ENCODE results near the gene CGRRF1. TPM values are rescaled to one million over a fixed set of nuclear protein-coding genes. Genes with fewer than 3 reads are reported as not detected.

Gene CGRRF1
- total and polyA plus RNA-seq, 2 of the 13 experiments (the other 11 are each of a cell fraction or from before 2014, with no cell fraction given): 16.8 to 18.2 TPM

DNA sequence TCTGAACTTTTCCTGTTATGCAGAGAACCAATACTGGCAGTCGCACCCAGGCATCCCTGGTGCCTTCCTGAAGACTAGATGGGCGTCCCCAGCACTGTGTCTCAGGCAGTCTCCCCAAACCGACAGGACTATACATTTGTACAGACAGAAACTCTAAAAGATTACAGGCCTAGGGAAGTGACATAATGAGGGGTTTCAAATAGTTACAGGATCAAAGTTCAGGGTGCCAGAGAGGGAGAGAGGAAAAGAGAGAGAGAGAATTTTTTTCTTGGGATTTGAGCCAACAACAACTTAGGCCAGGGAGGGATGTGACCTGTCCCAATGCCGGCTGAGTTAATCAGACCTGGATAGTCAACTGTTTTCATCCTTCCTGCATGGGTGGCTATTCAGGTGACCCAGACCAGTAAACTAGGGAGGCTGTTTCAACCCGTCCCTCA, 11.6 kb upstream of the CGRRF1 start (continued):
- TF ChIP-seq, protein P1, sequence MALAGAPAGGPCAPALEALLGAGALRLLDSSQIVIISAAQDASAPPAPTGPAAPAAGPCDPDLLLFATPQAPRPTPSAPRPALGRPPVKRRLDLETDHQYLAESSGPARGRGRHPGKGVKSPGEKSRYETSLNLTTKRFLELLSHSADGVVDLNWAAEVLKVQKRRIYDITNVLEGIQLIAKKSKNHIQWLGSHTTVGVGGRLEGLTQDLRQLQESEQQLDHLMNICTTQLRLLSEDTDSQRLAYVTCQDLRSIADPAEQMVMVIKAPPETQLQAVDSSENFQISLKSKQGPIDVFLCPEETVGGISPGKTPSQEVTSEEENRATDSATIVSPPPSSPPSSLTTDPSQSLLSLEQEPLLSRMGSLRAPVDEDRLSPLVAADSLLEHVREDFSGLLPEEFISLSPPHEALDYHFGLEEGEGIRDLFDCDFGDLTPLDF (CRISPR knock-in tag; IDR thresholded peaks at IDR 0.05): no peak
- TF ChIP-seq ZEB1 (IDR thresholded peaks at IDR 0.05; ENCODE audit: insufficient replicate concordance, low read depth) (peak; percentile 75), PCBP2 (optimal IDR thresholded peaks at IDR 0.05; ENCODE audit: low read depth, low read length, poor library complexity, severe bottlenecking) (no peak), NR2F1 (CRISPR knock-in tag; IDR thresholded peaks at IDR 0.05) (no peak), RFX3 (CRISPR knock-in tag; IDR thresholded peaks at IDR 0.05) (no peak), SMAD1 (CRISPR knock-in tag; IDR thresholded peaks at IDR 0.05; ENCODE audit: borderline replicate concordance, low read depth) (no peak), ZNF232 (CRISPR knock-in tag; IDR thresholded peaks at IDR 0.05; ENCODE audit: borderline replicate concordance) (no peak), ZFP36L2 (CRISPR knock-in tag; IDR thresholded peaks at IDR 0.05) (no peak), ZNF317 (CRISPR knock-in tag; IDR thresholded peaks at IDR 0.05) (no peak), GPN1 (CRISPR knock-in tag; IDR thresholded peaks at IDR 0.05; ENCODE audit: borderline replicate concordance) (no peak), HOXA9 (CRISPR knock-in tag; IDR thresholded peaks at IDR 0.05; ENCODE audit: borderline replicate concordance) (no peak), RFX5 (IDR thresholded peaks at IDR 0.05; ENCODE audit: low read depth, low read length) (no peak), ZNF552 (CRISPR knock-in tag; IDR thresholded peaks at IDR 0.05; ENCODE audit: borderline replicate concordance) (no peak), MAFF (IDR thresholded peaks at IDR 0.05; ENCODE audit: low read depth, low read length) (no peak), CHD4 (IDR thresholded peaks at IDR 0.05; ENCODE audit: borderline replicate concordance, low read length) (no peak), ZNF616 (CRISPR knock-in tag; IDR thresholded peaks at IDR 0.05; ENCODE audit: low read depth) (no peak), ATM (IDR thresholded peaks at IDR 0.05; ENCODE audit: borderline replicate concordance) (no peak), ZNF331 (CRISPR knock-in tag; IDR thresholded peaks at IDR 0.05) (peak; percentile 20; the same call in 1 of the 2 replicates), SOX5 (CRISPR knock-in tag; IDR thresholded peaks at IDR 0.05; ENCODE audit: borderline replicate concordance) (peak; percentile 71; the same call in 1 of the 2 replicates), HDAC6 (IDR thresholded peaks at IDR 0.05; ENCODE audit: low read depth, low read length) (no peak)
- TF ChIP-seq, protein P2, sequence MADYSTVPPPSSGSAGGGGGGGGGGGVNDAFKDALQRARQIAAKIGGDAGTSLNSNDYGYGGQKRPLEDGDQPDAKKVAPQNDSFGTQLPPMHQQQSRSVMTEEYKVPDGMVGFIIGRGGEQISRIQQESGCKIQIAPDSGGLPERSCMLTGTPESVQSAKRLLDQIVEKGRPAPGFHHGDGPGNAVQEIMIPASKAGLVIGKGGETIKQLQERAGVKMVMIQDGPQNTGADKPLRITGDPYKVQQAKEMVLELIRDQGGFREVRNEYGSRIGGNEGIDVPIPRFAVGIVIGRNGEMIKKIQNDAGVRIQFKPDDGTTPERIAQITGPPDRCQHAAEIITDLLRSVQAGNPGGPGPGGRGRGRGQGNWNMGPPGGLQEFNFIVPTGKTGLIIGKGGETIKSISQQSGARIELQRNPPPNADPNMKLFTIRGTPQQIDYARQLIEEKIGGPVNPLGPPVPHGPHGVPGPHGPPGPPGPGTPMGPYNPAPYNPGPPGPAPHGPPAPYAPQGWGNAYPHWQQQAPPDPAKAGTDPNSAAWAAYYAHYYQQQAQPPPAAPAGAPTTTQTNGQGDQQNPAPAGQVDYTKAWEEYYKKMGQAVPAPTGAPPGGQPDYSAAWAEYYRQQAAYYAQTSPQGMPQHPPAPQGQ (CRISPR knock-in tag; IDR thresholded peaks at IDR 0.05; ENCODE audit: borderline replicate concordance): no peak
- TF ChIP-seq, protein P3, sequence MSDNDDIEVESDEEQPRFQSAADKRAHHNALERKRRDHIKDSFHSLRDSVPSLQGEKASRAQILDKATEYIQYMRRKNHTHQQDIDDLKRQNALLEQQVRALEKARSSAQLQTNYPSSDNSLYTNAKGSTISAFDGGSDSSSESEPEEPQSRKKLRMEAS (IDR thresholded peaks at IDR 0.05): 0 out of 2 replicates have a peak, but pooled peaks have one; percentile 18
- TF ChIP-seq, protein P4, sequence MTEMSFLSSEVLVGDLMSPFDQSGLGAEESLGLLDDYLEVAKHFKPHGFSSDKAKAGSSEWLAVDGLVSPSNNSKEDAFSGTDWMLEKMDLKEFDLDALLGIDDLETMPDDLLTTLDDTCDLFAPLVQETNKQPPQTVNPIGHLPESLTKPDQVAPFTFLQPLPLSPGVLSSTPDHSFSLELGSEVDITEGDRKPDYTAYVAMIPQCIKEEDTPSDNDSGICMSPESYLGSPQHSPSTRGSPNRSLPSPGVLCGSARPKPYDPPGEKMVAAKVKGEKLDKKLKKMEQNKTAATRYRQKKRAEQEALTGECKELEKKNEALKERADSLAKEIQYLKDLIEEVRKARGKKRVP (CRISPR knock-in tag; IDR thresholded peaks at IDR 0.05): 0 out of 4 replicates have a peak, but pooled peaks of 1 of the 2 experiments have one; percentile 22
- TF ChIP-seq, protein P5, sequence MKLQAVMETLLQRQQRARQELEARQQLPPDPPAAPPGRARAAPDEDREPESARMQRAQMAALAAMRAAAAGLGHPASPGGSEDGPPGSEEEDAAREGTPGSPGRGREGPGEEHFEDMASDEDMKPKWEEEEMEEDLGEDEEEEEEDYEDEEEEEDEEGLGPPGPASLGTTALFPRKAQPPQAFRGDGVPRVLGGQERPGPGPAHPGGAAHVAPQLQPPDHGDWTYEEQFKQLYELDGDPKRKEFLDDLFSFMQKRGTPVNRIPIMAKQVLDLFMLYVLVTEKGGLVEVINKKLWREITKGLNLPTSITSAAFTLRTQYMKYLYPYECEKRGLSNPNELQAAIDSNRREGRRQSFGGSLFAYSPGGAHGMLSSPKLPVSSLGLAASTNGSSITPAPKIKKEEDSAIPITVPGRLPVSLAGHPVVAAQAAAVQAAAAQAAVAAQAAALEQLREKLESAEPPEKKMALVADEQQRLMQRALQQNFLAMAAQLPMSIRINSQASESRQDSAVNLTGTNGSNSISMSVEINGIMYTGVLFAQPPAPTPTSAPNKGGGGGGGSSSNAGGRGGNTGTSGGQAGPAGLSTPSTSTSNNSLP (IDR thresholded peaks at IDR 0.05; ENCODE audit: low read depth, low read length): no peak
- TF ChIP-seq, protein P6, sequence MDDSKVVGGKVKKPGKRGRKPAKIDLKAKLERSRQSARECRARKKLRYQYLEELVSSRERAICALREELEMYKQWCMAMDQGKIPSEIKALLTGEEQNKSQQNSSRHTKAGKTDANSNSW (CRISPR knock-in tag; IDR thresholded peaks at IDR 0.05; ENCODE audit: borderline replicate concordance): no peak

Data from HepG2 (cell line).